Transverse colon (tissue), 4 donors: ENCODE results near the gene AACS. TPM values are rescaled to one million over a fixed set of nuclear protein-coding genes. Genes with fewer than 3 reads are reported as not detected.
A peak's percentile ranks its signal among the peaks of the same experiment; 100 is the strongest.

ENCODE experiments used
- DNase-seq: peaks from one replicate; pipeline ENCODE4 v3.0.0-alpha.2; 2019
- H3K27ac ChIP-seq, 4 donors: fragments of 200-600 bp; sonication (generic); 2 replicates each; pipeline ENCODE4 v1.5.1; 2016 to 2018; ENCODE audit warnings: inconsistent platforms in 4 of 4
- H3K27me3 ChIP-seq: fragments of 200-600 bp; sonication (generic); 2 replicates; pipeline ENCODE4 v1.5.1; 2017; ENCODE audit warnings: inconsistent platforms
- H3K36me3 ChIP-seq, 4 donors: fragments of 200-600 bp; sonication (generic); 2 replicates each; pipeline ENCODE4 v1.5.1; 2017 to 2019; ENCODE audit warnings: inconsistent platforms in 4 of 4
- H3K4me1 ChIP-seq, 4 donors: fragments of 200-600 bp; sonication (generic); 2 replicates each; pipeline ENCODE4 v1.5.1; 2017 to 2020; ENCODE audit warnings: inconsistent platforms in 4 of 4
- H3K4me3 ChIP-seq, 4 donors: fragments of 200-600 bp; sonication (generic); 1 replicate in 1 of 4; 2 replicates in 3 of 4; pipeline versions ENCODE4 v1.5.1 to v1.6.1; 2017 to 2019; ENCODE audit warnings: inconsistent platforms in 4 of 4
- H3K9me3 ChIP-seq, 2 donors: fragments of 200-600 bp; sonication (generic); 2 replicates each; pipeline ENCODE4 v1.5.1; 2017 to 2019; ENCODE audit warnings: inconsistent platforms in 2 of 2
- CTCF ChIP-seq, 5 experiments: fragments of 200-600 bp in 3 of 5; fragments of 450-650 bp in 2 of 5; sonication (generic) in 3 of 5; IDR thresholded peaks; 1 replicate in 2 of 5; 2 replicates in 3 of 5; pipeline ENCODE4 v1.5.1; 2016 to 2017; ENCODE audit warnings: antibody characterized with exemption in 5 of 5, inconsistent platforms in 3 of 5, mild to moderate bottlenecking in 2 of 5, moderate library complexity in 1 of 5
- EP300 ChIP-seq: sonication (generic); formaldehyde crosslinking; IDR thresholded peaks from one replicate; pipeline ENCODE4 v1.6.1; 2017; ENCODE audit warnings: antibody characterized with exemption, low read depth
- POLR2A ChIP-seq: fragments of 450-650 bp; IDR thresholded peaks from one replicate; pipeline ENCODE4 v1.6.1; 2016; ENCODE audit warnings: antibody characterized with exemption, mild to moderate bottlenecking, moderate library complexity
- POLR2AphosphoS5 ChIP-seq, 3 donors: sonication (generic); formaldehyde crosslinking; IDR thresholded peaks; one replicate each; pipeline ENCODE4 v1.6.1; 2016; ENCODE audit warnings: antibody characterized with exemption in 3 of 3
- WGBS, 2 donors: methylation state at CpG; one replicate each; pipeline ENCODE4 v1.1.5; 2018; ENCODE audit warnings: low coverage in 1 of 2; 5-methylcytosine and 5-hydroxymethylcytosine counted together
- in situ Hi-C, 4 donors: fragments of 200-750 bp; cut with MboI; loops; one replicate each; pipeline versions ENCODE4 v1.15.0 to v1.15.1; 2017; ENCODE audit warnings: low sequenced_read_pairs in 3 of 4, low pct_ligation_motif_present in 1 of 4, low pct_unique_long_range_greater_than_20kb in 1 of 4
- intact Hi-C: fragments of 100-400 bp; cut with DNase I; formaldehyde crosslinking; loops from one replicate; pipeline ENCODE4 v1.15.1; 2023; ENCODE audit warnings: low total_unique reads
- total RNA-seq, 4 donors: library from RNA; depleted of rRNA; stranded (reverse); fragments of >200 nt; gene quantifications; one replicate each; pipeline ENCODE4 v1.1.0, GENCODE V29; 2016

The AACS gene
- total RNA-seq, 4 donors from 2014 or later, result 18.5 to 33.7 (median 27.1) TPM

GRCh38 chr12:125143491-125143890 is 78.3 kb downstream of the AACS start:
- Histone ChIP-seq H3K9me3 (no peaks in the 10 kb centered on the region), H3K36me3 (no peaks in the 10 kb centered on the region), H3K4me1 (no peaks in the 10 kb centered on the region), H3K27ac (no peak overlapping the region), H3K4me3 (no peak overlapping the region), H3K27me3 (no peaks in the 10 kb centered on the region)
- peak; percentile 66 for DNase-seq
- intact Hi-C loops (no loop called here), in situ Hi-C loops (no loop called here)
- WGBS, 2 donors, result 25 to 60% methylated on average over 2 to 9 of the region's 9 CpGs
- TF ChIP-seq POLR2A, result no peak
- no peak for TF ChIP-seq EP300

- no peaks in the 10 kb centered on the region for H3K36me3 ChIP-seq
- no peak for TF ChIP-seq POLR2A
- TF ChIP-seq POLR2AphosphoS5 (IDR thresholded peaks at IDR 0.05), result no peak
- TF ChIP-seq EP300, result no peak
- no peak for TF ChIP-seq CTCF (IDR thresholded peaks at IDR 0.05)
- in situ Hi-C loops, result no loop called here
- H3K27ac ChIP-seq, result no peak overlapping the region
- WGBS, 2 donors, result 89% methylated on average over 12 of the region's 12 CpGs; no CpG with 5 or more reads in 1 of the 2 donors
- no peaks in the 10 kb centered on the region for H3K4me1 ChIP-seq
- no peaks in the 10 kb centered on the region for H3K27me3 ChIP-seq
- H3K9me3 ChIP-seq, result no peaks in the 10 kb centered on the region
- no peak overlapping the region for H3K4me3 ChIP-seq
- no peak for DNase-seq
- intact Hi-C loops, result no loop called here
These were observed 80.0 kb downstream of the AACS start for GRCh38 chr12:125145196-125145595.

- no peak for DNase-seq
- Histone ChIP-seq H3K4me3 (no peak overlapping the region), H3K27me3 (no peaks in the 10 kb centered on the region), H3K27ac (no peak overlapping the region), H3K4me1 (no peaks in the 10 kb centered on the region), H3K9me3 (no peaks in the 10 kb centered on the region), H3K36me3 (no peaks in the 10 kb centered on the region)
- 77% methylated on average over 6 of the region's 6 CpGs; no CpG with 5 or more reads in 1 of the 2 donors for WGBS, 2 donors
- in situ Hi-C loops (no loop called here), intact Hi-C loops (no loop called here)
- TF ChIP-seq POLR2A (no peak), POLR2AphosphoS5 (IDR thresholded peaks at IDR 0.05) (no peak), EP300 (no peak), CTCF (IDR thresholded peaks at IDR 0.05) (no peak)
These were observed 83.1 kb downstream of the AACS start for GRCh38 chr12:125148316-125148715.

DNA sequence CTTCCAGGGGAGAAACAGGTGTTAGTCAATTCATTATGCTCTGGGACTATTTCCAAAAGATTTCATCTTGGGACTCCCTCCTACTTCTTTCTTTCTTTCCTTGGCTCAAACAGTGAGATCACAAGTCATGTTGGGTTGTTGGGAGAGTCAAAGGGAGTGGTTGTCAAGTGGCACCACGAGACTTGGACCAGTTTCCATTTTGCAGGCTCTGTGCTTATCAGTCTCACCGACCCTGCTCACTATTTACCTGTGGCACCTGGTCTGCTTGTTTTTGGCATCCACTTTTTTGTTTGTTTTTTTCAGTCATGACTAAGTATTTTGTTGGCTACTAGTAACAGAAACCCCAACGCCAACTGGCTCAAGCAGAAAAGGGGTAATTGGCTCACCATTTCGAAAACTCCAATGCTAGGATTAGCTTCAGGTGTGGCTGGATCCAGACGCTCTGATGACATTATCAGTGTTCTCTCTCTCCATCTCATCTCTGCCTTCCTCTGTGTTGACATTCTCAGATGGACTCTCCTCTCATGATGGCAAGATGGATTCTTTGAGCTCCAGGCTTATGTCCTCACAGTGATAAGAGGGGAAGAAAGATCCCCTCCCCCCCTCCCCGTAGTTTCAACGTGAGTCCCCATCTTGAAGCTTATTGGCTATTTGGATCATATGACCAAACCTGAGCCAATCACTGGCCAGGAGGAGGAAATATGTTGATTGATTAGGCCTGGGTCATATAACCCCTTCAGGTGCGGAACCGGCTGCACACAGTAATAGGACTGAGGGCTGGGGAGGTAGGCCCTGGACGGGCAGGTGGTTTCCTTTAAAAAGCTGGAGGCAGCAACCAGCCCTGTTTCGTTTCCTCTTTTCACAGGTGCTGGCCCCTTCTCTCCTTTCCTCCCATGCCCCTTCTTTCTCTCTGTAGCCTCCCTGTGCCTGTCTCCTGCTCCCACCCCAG is 84.2 kb downstream of the AACS start:
- no peak overlapping the region for H3K4me3 ChIP-seq
- H3K36me3 ChIP-seq, result no peaks in the 10 kb centered on the region
- H3K27ac ChIP-seq, result no peak overlapping the region
- DNase-seq, result peak; percentile 51
- intact Hi-C loops (no loop called here), in situ Hi-C loops (no loop called here)
- H3K4me1 ChIP-seq, result no peaks in the 10 kb centered on the region
- H3K27me3 ChIP-seq, result no peaks in the 10 kb centered on the region
- H3K9me3 ChIP-seq, result no peaks in the 10 kb centered on the region
- 68% methylated on average over 11 of the region's 11 CpGs; no CpG with 5 or more reads in 1 of the 2 donors for WGBS, 2 donors
- TF ChIP-seq EP300 (no peak), POLR2A (no peak)

- intact Hi-C loops, result no loop called here
- 95% methylated on average over 9 of the region's 9 CpGs; no CpG with 5 or more reads in 1 of the 2 donors for WGBS, 2 donors
- in situ Hi-C loops, result no loop called here
- TF ChIP-seq POLR2AphosphoS5 (IDR thresholded peaks at IDR 0.05) (no peak), CTCF (IDR thresholded peaks at IDR 0.05) (no peak), EP300 (no peak), POLR2A (no peak)
- Histone ChIP-seq H3K36me3 (no peaks in the 10 kb centered on the region), H3K9me3 (no peaks in the 10 kb centered on the region), H3K27ac (no peak overlapping the region), H3K4me1 (no peaks in the 10 kb centered on the region), H3K4me3 (no peak overlapping the region), H3K27me3 (no peaks in the 10 kb centered on the region)
- DNase-seq, result no peak
These were observed 86.0 kb downstream of the AACS start for GRCh38 chr12:125151284-125151683.
